ENCODE data around the gene VHLL. TPM values are rescaled to one million over a fixed set of nuclear protein-coding genes. Genes with fewer than 3 reads are reported as not detected.

The VHLL gene
- total RNA-seq, 2 experiments from 2014 or later, result 0.43 TPM; not detected in 1

DNA sequence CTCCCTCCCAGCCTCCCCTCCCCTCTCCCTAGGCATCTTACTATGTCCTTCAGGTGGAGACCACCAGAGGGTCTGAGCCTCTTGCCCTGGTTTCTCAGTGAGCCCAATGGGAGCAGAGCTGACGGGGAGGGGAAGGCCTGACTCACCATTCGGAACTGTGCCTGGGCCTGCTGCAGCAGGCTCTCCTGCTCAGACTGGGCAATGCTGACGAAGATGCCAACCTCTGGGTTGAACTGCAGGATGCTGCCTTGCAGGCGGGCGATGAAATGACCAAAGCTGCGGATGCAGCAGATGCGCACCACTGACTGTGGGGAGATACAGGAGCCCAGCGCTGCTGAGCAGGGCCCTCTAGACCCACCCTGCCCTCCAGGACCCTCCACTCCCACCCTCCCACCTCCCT is 40.2 kb downstream of the VHLL start:
- no peak for ATAC-seq
- no peak for DNase-seq
- H3K27ac Mint-ChIP-seq, result no peak overlapping the region
- H3K27me3 Mint-ChIP-seq, result no peaks in the 10 kb centered on the region
- peaks cover 59% of the 10 kb centered on the region for H3K36me3 Mint-ChIP-seq (ENCODE audit: low read depth)
- ChIA-PET POLR2A (interaction anchor here (1.0 to 1.5 kb wide), 3 partner anchors 13 to 49 kb away, joined by 3 to 4 read pairs (median 3); partner anchors contain the start of gene SMG5), CTCF (interaction anchor here (1.7 kb wide), 1 partner anchor 61 kb away, joined by 5 read pairs; no protein-coding TSS in a partner anchor)
- peaks cover 3% of the 10 kb centered on the region for H3K4me1 Mint-ChIP-seq (ENCODE audit: low read depth)
- no peaks in the 10 kb centered on the region for H3K9me3 Mint-ChIP-seq
- intact Hi-C loops (cut with micrococcal nuclease), result no loop called here
- TF ChIP-seq, protein P1, sequence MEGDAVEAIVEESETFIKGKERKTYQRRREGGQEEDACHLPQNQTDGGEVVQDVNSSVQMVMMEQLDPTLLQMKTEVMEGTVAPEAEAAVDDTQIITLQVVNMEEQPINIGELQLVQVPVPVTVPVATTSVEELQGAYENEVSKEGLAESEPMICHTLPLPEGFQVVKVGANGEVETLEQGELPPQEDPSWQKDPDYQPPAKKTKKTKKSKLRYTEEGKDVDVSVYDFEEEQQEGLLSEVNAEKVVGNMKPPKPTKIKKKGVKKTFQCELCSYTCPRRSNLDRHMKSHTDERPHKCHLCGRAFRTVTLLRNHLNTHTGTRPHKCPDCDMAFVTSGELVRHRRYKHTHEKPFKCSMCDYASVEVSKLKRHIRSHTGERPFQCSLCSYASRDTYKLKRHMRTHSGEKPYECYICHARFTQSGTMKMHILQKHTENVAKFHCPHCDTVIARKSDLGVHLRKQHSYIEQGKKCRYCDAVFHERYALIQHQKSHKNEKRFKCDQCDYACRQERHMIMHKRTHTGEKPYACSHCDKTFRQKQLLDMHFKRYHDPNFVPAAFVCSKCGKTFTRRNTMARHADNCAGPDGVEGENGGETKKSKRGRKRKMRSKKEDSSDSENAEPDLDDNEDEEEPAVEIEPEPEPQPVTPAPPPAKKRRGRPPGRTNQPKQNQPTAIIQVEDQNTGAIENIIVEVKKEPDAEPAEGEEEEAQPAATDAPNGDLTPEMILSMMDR (IDR thresholded peaks at IDR 0.05), result no peak
- no peak overlapping the region for H3K4me3 Mint-ChIP-seq

DNA sequence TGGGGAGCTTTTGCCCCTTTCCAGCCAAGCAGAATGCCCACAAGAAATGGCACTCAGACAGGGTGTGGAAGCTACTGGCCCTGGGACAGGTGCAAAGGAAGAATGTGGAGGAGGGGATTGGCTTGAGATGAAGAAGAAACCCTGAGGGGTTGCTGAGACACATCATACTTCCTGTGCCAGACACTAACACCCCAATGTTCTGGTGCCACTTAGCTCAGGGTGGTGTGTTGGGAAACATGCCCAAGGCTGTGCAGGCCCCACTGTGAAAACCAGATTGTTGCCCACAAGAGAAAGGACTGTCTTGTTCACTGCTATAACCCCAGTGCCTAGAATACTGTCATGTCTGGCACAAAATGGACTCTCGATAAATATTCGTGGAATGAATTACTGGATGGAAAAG is 41.4 kb downstream of the VHLL start:
- CTCF ChIA-PET, result interaction anchor here (0.7 to 1.6 kb wide), 3 partner anchors 25 to 116 kb away, joined by 3 to 4 read pairs (median 4); partner anchors contain the start of gene SMG5
- Mint-ChIP-seq H3K36me3 (ENCODE audit: low read depth) (peaks cover 52% of the 10 kb centered on the region), H3K4me1 (ENCODE audit: low read depth) (peaks cover 1% of the 10 kb centered on the region), H3K27ac (peak overlapping the region; percentile 61), H3K27me3 (no peaks in the 10 kb centered on the region), H3K4me3 (no peak overlapping the region), H3K9me3 (no peaks in the 10 kb centered on the region)
- DNase-seq (no peak), ATAC-seq (no peak)
- TF ChIP-seq, protein P1 (IDR thresholded peaks at IDR 0.05), result no peak
- POLR2A ChIA-PET, result interaction anchor here (0.8 kb wide), 1 partner anchor 14 kb away, joined by 3 read pairs; no protein-coding TSS in a partner anchor
- intact Hi-C loops (cut with micrococcal nuclease), result no loop called here

DNA sequence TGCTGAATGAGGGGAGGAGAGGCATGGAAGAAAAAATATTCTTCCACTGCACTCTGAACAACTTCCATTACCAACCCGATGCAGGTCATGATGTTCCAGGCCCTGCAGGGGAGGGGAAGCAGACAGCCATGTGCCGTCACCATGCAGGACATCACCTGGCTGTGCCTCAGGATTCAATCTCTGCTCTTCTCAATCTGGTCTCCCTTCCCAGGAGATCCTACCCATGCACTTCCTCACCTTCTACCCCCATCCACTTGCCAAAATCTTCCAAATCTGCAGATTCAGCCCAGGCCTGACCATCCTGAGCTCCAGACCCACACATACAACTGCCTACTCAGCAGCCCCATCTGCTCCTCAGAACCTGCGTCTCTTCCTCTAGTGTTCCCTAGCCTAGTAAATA is 45.5 kb downstream of the VHLL start:
- Mint-ChIP-seq H3K4me1 (ENCODE audit: low read depth) (peaks cover 1% of the 10 kb centered on the region), H3K9me3 (no peaks in the 10 kb centered on the region), H3K4me3 (no peak overlapping the region), H3K27me3 (no peaks in the 10 kb centered on the region), H3K27ac (peak overlapping the region; percentile 2), H3K36me3 (ENCODE audit: low read depth) (peaks cover 36% of the 10 kb centered on the region)
- ATAC-seq (no peak), DNase-seq (no peak)
- intact Hi-C loops (cut with micrococcal nuclease), result no loop called here
- CTCF ChIA-PET, result interaction anchor here (1.6 kb wide), 1 partner anchor 112 kb away, joined by 3 read pairs; no protein-coding TSS in a partner anchor
- POLR2A ChIA-PET, result interaction anchor here (0.7 to 1.5 kb wide), 4 partner anchors 8 to 30 kb away, joined by 3 to 5 read pairs (median 4); no protein-coding TSS in a partner anchor
- TF ChIP-seq, protein P1 (IDR thresholded peaks at IDR 0.05), result no peak

DNA sequence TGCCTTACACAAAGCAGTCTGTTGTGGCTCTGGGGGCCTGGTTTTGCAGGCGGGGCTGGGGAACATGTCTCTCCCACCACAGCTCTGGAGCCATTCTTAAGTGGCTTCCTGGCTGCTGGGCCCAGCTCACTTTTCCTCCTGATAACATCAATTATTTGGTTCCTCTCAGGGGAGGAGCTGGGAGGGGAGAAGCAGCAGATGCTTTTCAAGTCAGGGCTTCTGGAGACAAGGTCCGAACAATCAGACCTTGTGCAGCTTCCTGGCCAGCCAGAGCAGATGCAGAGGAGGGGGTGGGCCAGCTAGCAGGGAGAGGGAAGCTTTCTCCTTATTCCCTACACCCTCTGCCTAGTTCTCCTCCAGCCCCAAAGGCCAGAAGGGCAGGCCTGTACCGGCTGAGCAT is 47.6 kb downstream of the VHLL start:
- ChIA-PET POLR2A (interaction anchor here (0.9 to 1.6 kb wide), 4 partner anchors 10 to 26 kb away, joined by 3 to 5 read pairs (median 3); partner anchors contain the start of gene BGLAP), CTCF (interaction anchor here (1.2 kb wide), 2 partner anchors 12 to 68 kb away, joined by 3 to 6 read pairs; no protein-coding TSS in a partner anchor)
- no peaks in the 10 kb centered on the region for H3K27me3 Mint-ChIP-seq
- peaks cover 20% of the 10 kb centered on the region for H3K36me3 Mint-ChIP-seq (ENCODE audit: low read depth)
- H3K4me3 Mint-ChIP-seq, result no peak overlapping the region
- intact Hi-C loops (cut with micrococcal nuclease), result no loop called here
- no peaks in the 10 kb centered on the region for H3K9me3 Mint-ChIP-seq
- H3K27ac Mint-ChIP-seq, result no peak overlapping the region
- no peak for DNase-seq
- TF ChIP-seq, protein P1 (IDR thresholded peaks at IDR 0.05), result no peak
- no peak for ATAC-seq
- H3K4me1 Mint-ChIP-seq (ENCODE audit: low read depth), result peaks cover 4% of the 10 kb centered on the region

DNA sequence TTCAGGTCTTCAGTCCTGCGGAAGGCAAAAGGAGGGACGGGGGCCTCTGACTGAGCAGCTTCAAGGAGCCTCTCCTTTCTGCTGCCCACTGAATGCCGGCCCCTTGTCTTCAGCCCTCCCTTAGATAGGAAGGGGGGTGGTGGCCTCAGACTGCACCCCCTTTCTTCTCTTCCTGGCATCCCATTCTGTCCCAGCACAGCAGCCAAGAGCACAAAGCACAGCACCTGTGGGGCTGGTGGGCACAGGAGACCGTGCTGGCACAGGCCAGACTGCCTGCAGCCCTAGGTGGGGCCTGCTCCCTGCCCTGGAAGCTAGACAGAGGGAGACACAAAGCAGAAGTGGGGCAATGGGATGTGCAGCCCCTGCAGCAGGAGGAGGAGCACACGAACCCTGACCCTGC is 49.5 kb downstream of the VHLL start:
- no peak for ATAC-seq
- ChIA-PET POLR2A (interaction anchor here (0.7 to 1.1 kb wide), 5 partner anchors 12 to 65 kb away, joined by 3 read pairs; no protein-coding TSS in a partner anchor), CTCF (no interaction called here)
- H3K9me3 Mint-ChIP-seq, result no peaks in the 10 kb centered on the region
- H3K27ac Mint-ChIP-seq, result peak overlapping the region; percentile 30
- H3K27me3 Mint-ChIP-seq, result no peaks in the 10 kb centered on the region
- peaks cover 17% of the 10 kb centered on the region for H3K4me1 Mint-ChIP-seq (ENCODE audit: low read depth)
- intact Hi-C loops (cut with micrococcal nuclease), result no loop called here
- no peak overlapping the region for H3K4me3 Mint-ChIP-seq
- H3K36me3 Mint-ChIP-seq (ENCODE audit: low read depth), result peaks cover 15% of the 10 kb centered on the region
- TF ChIP-seq, protein P1 (IDR thresholded peaks at IDR 0.05), result no peak
- no peak for DNase-seq

Data from activated CD8-positive, alpha-beta T cell treated with anti-CD3 and anti-CD28 coated beads for 36 hours (primary cell).